ENCODE results near the gene TPMT. TPM values are rescaled to one million over a fixed set of nuclear protein-coding genes. Genes with fewer than 3 reads are reported as not detected.

Gene TPMT
- total RNA-seq, 1 experiment from 2014 or later, result 14.4 TPM

DNA sequence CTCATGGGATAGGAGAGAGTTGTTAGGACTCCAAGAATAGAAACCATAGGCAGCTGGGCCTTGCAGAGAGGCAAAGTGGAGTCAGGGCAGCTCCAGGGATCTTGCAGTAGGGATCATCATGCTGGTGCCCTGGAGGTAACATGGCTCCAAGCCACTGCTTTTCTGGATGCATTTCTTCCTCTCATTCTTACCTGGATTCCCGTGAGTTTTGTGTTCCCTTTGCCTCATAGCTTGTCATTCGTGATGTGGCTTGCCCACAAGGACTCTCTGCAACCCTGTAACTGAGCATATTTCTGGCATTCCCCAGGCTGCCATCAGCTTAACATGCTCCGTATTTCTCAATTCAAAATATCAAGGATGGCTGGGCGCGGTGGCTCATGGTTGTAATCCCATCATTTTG lies 37.7 kb downstream of the TPMT start:
- POLR2A ChIA-PET, result no interaction called here
- H3K27me3 Mint-ChIP-seq (ENCODE audit: low read depth), result peaks cover 13% of the 10 kb centered on the region
- CTCF ChIA-PET, result no interaction called here

GRCh38 chr6:18115356-18115755 lies 39.5 kb downstream of the TPMT start:
- Mint-ChIP-seq H3K9me3 (no peaks in the 10 kb centered on the region), H3K27me3 (ENCODE audit: low read depth) (no peaks in the 10 kb centered on the region), H3K27ac (no peak overlapping the region), H3K4me1 (peaks cover 11% of the 10 kb centered on the region), H3K4me3 (no peak overlapping the region), H3K36me3 (no peaks in the 10 kb centered on the region)
- POLR2A ChIA-PET, result no interaction called here
- no peak for ATAC-seq
- CTCF ChIA-PET, result no interaction called here
- no peak for DNase-seq (ENCODE audit: low spot score)
- TF ChIP-seq RELA (CRISPR knock-in tag; IDR thresholded peaks at IDR 0.05; ENCODE audit: borderline replicate concordance), result no peak
- no peak for TF ChIP-seq USF2 (CRISPR knock-in tag; IDR thresholded peaks at IDR 0.05)
- TF ChIP-seq TCF7 (CRISPR knock-in tag; IDR thresholded peaks at IDR 0.05; ENCODE audit: low read depth), result no peak
- TF ChIP-seq MAX (CRISPR knock-in tag; IDR thresholded peaks at IDR 0.05), result no peak
- no peak for TF ChIP-seq KAT7 (CRISPR knock-in tag; IDR thresholded peaks at IDR 0.05; ENCODE audit: borderline replicate concordance)
- no peak for TF ChIP-seq PRRX2 (CRISPR knock-in tag; IDR thresholded peaks at IDR 0.05)
- no peak for TF ChIP-seq E2F4 (CRISPR knock-in tag; IDR thresholded peaks at IDR 0.05; ENCODE audit: borderline replicate concordance, low read depth)
- no peak for TF ChIP-seq ZNF396 (CRISPR knock-in tag; IDR thresholded peaks at IDR 0.05; ENCODE audit: borderline replicate concordance)
- TF ChIP-seq ELF4 (CRISPR knock-in tag; IDR thresholded peaks at IDR 0.05; ENCODE audit: low read depth), result no peak
- TF ChIP-seq GABPB1 (CRISPR knock-in tag; IDR thresholded peaks at IDR 0.05), result no peak
- no peak for TF ChIP-seq HMGXB4 (CRISPR knock-in tag; IDR thresholded peaks at IDR 0.05)

More for the DNA sequence above, 37.7 kb downstream of the TPMT start:
- H3K27ac Mint-ChIP-seq, result no peak overlapping the region
- H3K4me3 Mint-ChIP-seq, result no peak overlapping the region
- DNase-seq (ENCODE audit: low spot score), result no peak
- H3K4me1 Mint-ChIP-seq, result peaks cover 8% of the 10 kb centered on the region
- H3K9me3 Mint-ChIP-seq, result no peaks in the 10 kb centered on the region
- TF ChIP-seq RELA (CRISPR knock-in tag; IDR thresholded peaks at IDR 0.05; ENCODE audit: borderline replicate concordance) (no peak), EMX1 (CRISPR knock-in tag; IDR thresholded peaks at IDR 0.05) (no peak), TCF7 (CRISPR knock-in tag; IDR thresholded peaks at IDR 0.05; ENCODE audit: low read depth) (no peak), PRDM15 (CRISPR knock-in tag; IDR thresholded peaks at IDR 0.05) (no peak), E2F4 (CRISPR knock-in tag; IDR thresholded peaks at IDR 0.05; ENCODE audit: borderline replicate concordance, low read depth) (no peak)
- TF ChIP-seq, protein P1, sequence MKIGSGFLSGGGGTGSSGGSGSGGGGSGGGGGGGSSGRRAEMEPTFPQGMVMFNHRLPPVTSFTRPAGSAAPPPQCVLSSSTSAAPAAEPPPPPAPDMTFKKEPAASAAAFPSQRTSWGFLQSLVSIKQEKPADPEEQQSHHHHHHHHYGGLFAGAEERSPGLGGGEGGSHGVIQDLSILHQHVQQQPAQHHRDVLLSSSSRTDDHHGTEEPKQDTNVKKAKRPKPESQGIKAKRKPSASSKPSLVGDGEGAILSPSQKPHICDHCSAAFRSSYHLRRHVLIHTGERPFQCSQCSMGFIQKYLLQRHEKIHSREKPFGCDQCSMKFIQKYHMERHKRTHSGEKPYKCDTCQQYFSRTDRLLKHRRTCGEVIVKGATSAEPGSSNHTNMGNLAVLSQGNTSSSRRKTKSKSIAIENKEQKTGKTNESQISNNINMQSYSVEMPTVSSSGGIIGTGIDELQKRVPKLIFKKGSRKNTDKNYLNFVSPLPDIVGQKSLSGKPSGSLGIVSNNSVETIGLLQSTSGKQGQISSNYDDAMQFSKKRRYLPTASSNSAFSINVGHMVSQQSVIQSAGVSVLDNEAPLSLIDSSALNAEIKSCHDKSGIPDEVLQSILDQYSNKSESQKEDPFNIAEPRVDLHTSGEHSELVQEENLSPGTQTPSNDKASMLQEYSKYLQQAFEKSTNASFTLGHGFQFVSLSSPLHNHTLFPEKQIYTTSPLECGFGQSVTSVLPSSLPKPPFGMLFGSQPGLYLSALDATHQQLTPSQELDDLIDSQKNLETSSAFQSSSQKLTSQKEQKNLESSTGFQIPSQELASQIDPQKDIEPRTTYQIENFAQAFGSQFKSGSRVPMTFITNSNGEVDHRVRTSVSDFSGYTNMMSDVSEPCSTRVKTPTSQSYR (CRISPR knock-in tag; IDR thresholded peaks at IDR 0.05), result no peak
- TF ChIP-seq, protein P2, sequence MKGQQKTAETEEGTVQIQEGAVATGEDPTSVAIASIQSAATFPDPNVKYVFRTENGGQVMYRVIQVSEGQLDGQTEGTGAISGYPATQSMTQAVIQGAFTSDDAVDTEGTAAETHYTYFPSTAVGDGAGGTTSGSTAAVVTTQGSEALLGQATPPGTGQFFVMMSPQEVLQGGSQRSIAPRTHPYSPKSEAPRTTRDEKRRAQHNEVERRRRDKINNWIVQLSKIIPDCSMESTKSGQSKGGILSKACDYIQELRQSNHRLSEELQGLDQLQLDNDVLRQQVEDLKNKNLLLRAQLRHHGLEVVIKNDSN (CRISPR knock-in tag; IDR thresholded peaks at IDR 0.05), result no peak
- no peaks in the 10 kb centered on the region for H3K36me3 Mint-ChIP-seq
- no peak for ATAC-seq

Data from WTC11 (cell line).